Astrocyte of the spinal cord (primary cell): ENCODE results near the gene SFT2D1.
A peak's percentile ranks its signal among the peaks of the same experiment; 100 is the strongest.

Source experiments
- DNase-seq: peaks from one replicate; pipeline ENCODE4 v3.0.0; 2011; ENCODE audit warnings: low read depth, low spot score
- H3K4me3 ChIP-seq: 2 replicates; pipeline ENCODE4 v1.5.1; 2011; ENCODE audit warnings: low read depth, mild to moderate bottlenecking, low read length, moderate library complexity
- in situ Hi-C: cut with HindIII; loops from 2 replicates; pipeline ENCODE4 v1.10.0; 2017; ENCODE audit warnings: low sequenced_read_pairs
- TF ChIP-seq, protein P1 (sequence below): IDR thresholded peaks from 2 replicates; pipeline ENCODE4 v1.5.1; 2012; ENCODE audit warnings: low read depth, mild to moderate bottlenecking, low read length, inconsistent platforms

The SFT2D1 gene

DNA sequence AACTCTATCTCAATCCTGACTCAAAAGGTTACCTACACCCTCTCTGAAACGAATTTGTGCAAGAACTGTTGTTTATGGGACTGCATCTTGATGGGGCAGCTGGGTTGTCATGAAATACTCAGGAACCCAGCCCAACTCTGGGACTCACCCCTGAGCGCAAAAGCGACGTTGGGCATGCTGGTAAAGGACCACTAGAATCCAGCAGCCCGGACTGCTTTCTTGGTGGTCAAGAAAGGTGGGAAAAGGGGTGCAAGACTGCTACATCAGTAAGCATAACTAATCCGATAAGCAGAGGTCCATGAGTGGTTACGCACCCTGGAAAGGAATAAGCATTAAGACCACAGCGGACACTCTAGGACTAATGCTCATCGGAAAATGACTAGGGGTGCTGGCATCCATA lies 27.9 kb downstream of the SFT2D1 start:
- TF ChIP-seq, protein P1, sequence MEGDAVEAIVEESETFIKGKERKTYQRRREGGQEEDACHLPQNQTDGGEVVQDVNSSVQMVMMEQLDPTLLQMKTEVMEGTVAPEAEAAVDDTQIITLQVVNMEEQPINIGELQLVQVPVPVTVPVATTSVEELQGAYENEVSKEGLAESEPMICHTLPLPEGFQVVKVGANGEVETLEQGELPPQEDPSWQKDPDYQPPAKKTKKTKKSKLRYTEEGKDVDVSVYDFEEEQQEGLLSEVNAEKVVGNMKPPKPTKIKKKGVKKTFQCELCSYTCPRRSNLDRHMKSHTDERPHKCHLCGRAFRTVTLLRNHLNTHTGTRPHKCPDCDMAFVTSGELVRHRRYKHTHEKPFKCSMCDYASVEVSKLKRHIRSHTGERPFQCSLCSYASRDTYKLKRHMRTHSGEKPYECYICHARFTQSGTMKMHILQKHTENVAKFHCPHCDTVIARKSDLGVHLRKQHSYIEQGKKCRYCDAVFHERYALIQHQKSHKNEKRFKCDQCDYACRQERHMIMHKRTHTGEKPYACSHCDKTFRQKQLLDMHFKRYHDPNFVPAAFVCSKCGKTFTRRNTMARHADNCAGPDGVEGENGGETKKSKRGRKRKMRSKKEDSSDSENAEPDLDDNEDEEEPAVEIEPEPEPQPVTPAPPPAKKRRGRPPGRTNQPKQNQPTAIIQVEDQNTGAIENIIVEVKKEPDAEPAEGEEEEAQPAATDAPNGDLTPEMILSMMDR, result no peak
- in situ Hi-C loops, result no loop called here
- no peak overlapping the region for H3K4me3 ChIP-seq
- no peak for DNase-seq

DNA sequence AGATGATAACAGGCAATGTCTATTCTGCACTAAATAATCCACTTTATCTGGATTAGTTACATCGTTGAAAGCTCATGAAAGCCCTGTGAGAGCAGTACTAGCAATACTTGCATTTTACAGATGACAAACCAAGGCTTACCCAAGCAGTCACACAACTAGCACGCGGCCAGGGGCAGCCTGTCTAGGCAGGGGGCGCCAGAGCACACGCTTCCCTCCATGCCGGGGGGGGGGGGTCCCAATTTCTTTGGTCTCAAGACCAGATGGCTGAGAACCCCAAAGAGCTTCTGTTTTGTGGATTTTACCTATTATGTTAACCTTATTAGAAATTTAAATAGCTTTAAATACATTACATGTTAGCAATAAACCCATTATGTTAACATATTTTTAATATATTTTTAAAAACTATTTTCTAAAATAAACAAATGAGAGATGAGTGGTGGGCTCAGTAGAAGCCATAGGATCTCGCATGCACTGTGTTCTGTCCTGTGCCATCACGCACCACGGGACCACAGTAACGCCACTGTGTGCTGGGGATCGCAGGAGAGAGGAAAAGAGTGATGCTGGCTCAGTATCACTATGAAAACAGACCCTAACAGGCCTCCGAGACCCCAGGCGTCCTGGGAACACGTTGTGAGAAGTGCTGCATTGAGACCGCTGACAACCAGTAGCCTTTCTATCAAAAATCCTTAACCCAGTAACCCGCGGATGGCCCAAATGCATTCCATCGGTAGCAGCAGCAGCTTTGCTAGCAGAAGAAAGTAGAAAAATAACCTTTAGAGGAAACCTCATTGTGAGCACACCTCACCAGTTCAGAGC lies 28.9 kb downstream of the SFT2D1 start:
- DNase-seq, result peak; percentile 46
- TF ChIP-seq, protein P1, result peak; percentile 86
- in situ Hi-C loops, result no loop called here
- no peak overlapping the region for H3K4me3 ChIP-seq

DNA sequence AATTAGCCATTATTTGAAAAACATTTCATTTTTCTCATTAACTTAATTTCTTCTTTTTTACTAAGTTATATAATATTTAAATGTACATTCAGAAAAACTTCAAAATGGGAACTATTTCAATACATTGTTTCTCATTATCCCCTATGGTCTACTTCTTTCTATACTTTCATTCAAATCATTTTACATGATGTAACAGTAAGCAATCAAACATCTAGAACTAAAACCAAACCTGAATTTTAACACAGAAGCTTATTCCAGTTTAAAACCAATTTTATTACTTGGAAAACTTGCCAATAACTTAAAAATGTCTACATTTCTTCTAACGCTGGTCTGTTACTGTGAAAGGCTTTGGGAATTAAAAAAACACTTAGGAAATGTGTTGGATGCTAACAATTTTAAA lies 29.5 kb downstream of the SFT2D1 start:
- TF ChIP-seq, protein P1, result no peak
- H3K4me3 ChIP-seq, result no peak overlapping the region
- in situ Hi-C loops, result no loop called here
- DNase-seq, result no peak

DNA sequence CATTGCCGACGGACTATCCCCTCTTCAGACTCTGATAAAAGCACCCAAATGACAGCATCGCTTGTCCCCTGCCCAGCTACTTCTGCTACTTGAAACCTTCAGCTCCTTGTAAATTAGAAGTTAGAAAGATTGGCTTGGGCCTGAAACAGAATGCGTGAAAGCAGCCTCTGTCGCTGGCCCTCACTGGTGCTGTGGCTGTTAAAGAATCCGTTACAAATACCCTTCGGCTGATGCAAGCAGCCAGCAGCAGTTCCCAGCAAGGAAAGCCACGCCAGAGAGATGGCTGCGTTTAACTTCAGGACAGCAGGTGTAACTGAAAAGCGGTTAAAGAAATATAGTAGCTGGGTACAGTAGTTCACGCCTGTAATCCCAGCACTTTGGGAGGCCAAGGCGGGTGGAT lies 31.7 kb downstream of the SFT2D1 start:
- in situ Hi-C loops, result no loop called here
- no peak overlapping the region for H3K4me3 ChIP-seq
- TF ChIP-seq, protein P1, result no peak
- no peak for DNase-seq

DNA sequence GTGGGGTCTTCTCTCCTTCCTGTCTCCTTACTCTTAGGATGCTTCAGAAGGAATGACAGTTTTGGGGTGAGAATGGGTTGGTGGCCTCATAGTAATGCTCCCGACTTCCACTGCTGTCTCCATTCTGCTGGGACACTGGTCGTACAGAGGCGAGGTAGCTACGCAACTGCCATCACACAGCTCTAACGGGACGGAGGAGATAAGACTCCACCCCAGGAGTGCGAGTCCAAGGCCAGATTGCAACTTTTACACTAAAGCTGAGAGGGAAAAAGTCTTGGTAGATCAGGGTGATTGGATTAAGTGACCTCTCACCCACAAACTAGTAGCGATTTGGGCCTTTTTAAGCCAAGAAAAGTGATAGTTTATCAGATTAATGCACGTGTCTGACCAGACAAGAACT lies 32.4 kb downstream of the SFT2D1 start:
- no peak for DNase-seq
- TF ChIP-seq, protein P1, result no peak
- in situ Hi-C loops, result no loop called here
- H3K4me3 ChIP-seq, result no peak overlapping the region

DNA sequence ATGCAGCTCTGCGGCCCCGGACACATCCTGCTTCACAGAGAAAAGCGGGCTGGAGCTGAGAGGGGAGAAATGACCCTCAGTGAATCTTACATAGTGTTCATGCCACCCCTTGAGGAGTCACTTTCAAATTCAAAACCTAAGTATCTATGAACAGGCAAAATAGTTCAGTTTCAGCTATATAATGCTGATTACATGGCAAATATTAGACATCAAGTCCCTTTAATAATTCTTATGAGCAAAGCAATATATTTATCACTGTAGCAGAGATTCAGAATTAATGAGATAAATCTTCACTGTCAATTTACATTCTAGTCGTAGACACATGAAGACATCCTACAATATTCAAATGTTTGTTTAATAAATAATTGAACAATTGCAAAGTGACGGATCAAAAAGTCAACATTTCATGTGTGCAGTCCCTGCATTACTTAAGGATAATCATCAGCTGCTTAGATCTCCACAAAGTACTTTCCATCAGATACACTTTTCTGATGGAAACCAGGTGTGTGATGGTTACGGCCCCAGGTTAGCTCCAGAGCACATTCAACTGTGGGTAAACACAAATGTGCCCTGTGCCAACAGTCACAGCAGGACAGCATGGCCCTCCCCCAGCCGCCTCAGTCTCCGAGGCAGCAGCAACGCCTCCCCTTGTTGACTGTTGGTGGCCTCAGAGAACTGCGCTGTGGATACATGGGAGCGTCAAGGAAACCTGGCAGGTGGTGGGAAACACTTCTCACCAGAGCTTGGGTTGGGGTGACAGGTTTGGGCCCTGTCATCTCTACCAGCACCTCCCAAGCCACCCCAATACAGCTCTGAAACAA lies 33.4 kb downstream of the SFT2D1 start:
- DNase-seq, result no peak
- in situ Hi-C loops, result no loop called here
- H3K4me3 ChIP-seq, result no peak overlapping the region
- TF ChIP-seq, protein P1, result no peak
